Natural killer cell (primary cell): ENCODE measurements around the gene TADA3. TPM values are rescaled to one million over a fixed set of nuclear protein-coding genes. Genes with fewer than 3 reads are reported as not detected.

ENCODE experiments used
- ATAC-seq, 3 donors: fragments of 150-1000 bp in 2 of 3; fragments of 200-7000 bp in 1 of 3; cut with Tn5 transposase; 1 replicate in 1 of 3; 2 replicates in 2 of 3; pipeline ENCODE4 v1.10.0; 2021; ENCODE audit warnings: mild to moderate bottlenecking in 2 of 3, moderate library complexity in 2 of 3
- DNase-seq, 2 donors: peaks; one replicate each; pipeline versions ENCODE4 v3.0.0 to v3.0.0-alpha.2; 2013 to 2021; ENCODE audit warnings: mixed read lengths in 1 of 2
- H3K27ac ChIP-seq: one replicate; pipeline ENCODE4 v1.5.1; 2013; ENCODE audit warnings: mild to moderate bottlenecking, low read length
- H3K27me3 ChIP-seq: one replicate; pipeline ENCODE4 v1.6.1; 2013; ENCODE audit warnings: low read length; ENCODE audit not compliant: control insufficient read depth, insufficient read depth
- H3K36me3 ChIP-seq: one replicate; pipeline ENCODE4 v1.6.1; 2013; ENCODE audit warnings: low read length; ENCODE audit not compliant: control insufficient read depth, insufficient read depth
- H3K4me1 ChIP-seq: one replicate; pipeline ENCODE4 v1.6.1; 2013; ENCODE audit warnings: low read length; ENCODE audit not compliant: control insufficient read depth, insufficient read depth
- H3K4me3 ChIP-seq: one replicate; pipeline ENCODE4 v1.5.1; 2013; ENCODE audit warnings: low read length
- H3K9me3 ChIP-seq: one replicate; pipeline ENCODE4 v1.6.1; 2013; ENCODE audit warnings: low read length; ENCODE audit not compliant: control insufficient read depth, insufficient read depth
- H3K27ac Mint-ChIP-seq, 2 donors: one replicate each; pipeline ENCODE4 v1.8.0; 2022; ENCODE audit warnings: mild to moderate bottlenecking in 2 of 2, mixed read lengths in 2 of 2, moderate library complexity in 1 of 2
- H3K27me3 Mint-ChIP-seq, 2 donors: one replicate each; pipeline ENCODE4 v1.8.0; 2022; ENCODE audit warnings: low read depth in 2 of 2, mixed read lengths in 2 of 2
- H3K36me3 Mint-ChIP-seq: one replicate; pipeline ENCODE4 v1.8.0; 2022; ENCODE audit warnings: mixed read lengths
- H3K4me1 Mint-ChIP-seq, 2 donors: one replicate each; pipeline ENCODE4 v1.8.0; 2022; ENCODE audit warnings: mixed read lengths in 2 of 2
- H3K4me3 Mint-ChIP-seq: one replicate; pipeline ENCODE4 v1.8.0; 2022; ENCODE audit warnings: mild to moderate bottlenecking, moderate library complexity, mixed read lengths
- H3K9me3 Mint-ChIP-seq, 2 donors: one replicate each; pipeline ENCODE4 v1.8.0; 2022; ENCODE audit warnings: mixed read lengths in 2 of 2
- WGBS: methylation state at CpG from one replicate; pipeline ENCODE4 v1.1.7; 2013; ENCODE audit warnings: missing lambda C conversion rate; ENCODE audit not compliant: insufficient coverage; 5-methylcytosine and 5-hydroxymethylcytosine counted together
- intact Hi-C: fragments of 100-400 bp; cut with micrococcal nuclease; formaldehyde crosslinking; loops from one replicate; pipeline ENCODE4 v1.14.2; 2022
- total RNA-seq, 4 donors: library from RNA; stranded (reverse); fragments of 120-200 nt in 1 of 4; gene quantifications; one replicate each; pipeline versions ENCODE4 v1.2.3 to v1.2.4, GENCODE V29; 2013 to 2022
- TF ChIP-seq, protein P1 (sequence below): fragments of 200-600 bp; IDR thresholded peaks from one replicate; pipeline ENCODE4 v1.8.0; 2022; ENCODE audit warnings: antibody characterized with exemption

Gene TADA3
- total RNA-seq, 3 donors from 2014 or later (not counting 1 experiment from before 2014, with no cell fraction given), result 59.2 to 73.7 (median 69.2) TPM

DNA sequence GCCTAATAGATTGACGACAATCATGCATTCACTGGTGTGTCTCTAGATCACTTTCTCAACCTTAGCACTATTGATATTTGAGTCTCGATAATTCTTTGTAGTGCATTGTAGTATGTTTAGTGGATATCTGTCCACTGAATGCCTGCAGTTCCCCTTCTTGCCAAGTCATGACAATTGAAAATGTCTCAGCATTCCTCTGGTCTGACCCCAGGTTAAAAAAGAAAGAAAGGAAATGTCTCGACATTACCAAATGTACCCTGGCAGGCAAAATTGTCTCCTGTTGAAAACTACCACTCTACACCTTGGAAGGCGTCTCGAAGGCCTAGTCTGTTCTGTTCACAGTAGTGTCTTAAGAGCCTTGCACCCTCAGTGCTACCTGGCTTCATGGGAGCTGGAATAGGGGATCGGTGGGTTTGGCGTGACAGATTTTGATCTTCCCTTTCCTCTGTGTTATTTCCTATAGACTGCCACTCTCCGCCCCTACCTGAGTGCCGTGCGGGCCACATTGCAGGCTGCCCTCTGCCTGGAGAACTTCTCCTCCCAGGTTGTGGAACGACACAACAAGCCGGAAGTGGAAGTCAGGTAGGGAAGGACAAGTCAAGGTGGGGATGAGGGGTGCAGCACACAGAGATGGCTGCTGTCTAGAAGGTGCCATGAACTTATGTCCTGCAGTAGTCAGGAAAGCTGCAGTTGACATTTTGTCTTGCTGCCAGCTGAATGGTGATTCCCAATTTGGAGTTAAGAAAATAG is 5.1 kb upstream of the TADA3 start:
- Histone ChIP-seq H3K36me3 (peaks cover 51% of the 10 kb centered on the region), H3K27me3 (no peaks in the 10 kb centered on the region), H3K27ac (no peak overlapping the region), H3K4me1 (peaks cover 39% of the 10 kb centered on the region), H3K4me3 (no peak overlapping the region), H3K9me3 (no peaks in the 10 kb centered on the region)
- intact Hi-C loops, result no loop called here
- TF ChIP-seq, protein P1, sequence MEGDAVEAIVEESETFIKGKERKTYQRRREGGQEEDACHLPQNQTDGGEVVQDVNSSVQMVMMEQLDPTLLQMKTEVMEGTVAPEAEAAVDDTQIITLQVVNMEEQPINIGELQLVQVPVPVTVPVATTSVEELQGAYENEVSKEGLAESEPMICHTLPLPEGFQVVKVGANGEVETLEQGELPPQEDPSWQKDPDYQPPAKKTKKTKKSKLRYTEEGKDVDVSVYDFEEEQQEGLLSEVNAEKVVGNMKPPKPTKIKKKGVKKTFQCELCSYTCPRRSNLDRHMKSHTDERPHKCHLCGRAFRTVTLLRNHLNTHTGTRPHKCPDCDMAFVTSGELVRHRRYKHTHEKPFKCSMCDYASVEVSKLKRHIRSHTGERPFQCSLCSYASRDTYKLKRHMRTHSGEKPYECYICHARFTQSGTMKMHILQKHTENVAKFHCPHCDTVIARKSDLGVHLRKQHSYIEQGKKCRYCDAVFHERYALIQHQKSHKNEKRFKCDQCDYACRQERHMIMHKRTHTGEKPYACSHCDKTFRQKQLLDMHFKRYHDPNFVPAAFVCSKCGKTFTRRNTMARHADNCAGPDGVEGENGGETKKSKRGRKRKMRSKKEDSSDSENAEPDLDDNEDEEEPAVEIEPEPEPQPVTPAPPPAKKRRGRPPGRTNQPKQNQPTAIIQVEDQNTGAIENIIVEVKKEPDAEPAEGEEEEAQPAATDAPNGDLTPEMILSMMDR, result no peak
- no peaks in the 10 kb centered on the region for H3K36me3 Mint-ChIP-seq
- H3K27me3 Mint-ChIP-seq, result no peaks in the 10 kb centered on the region
- peaks cover 39 to 43% of the 10 kb centered on the region in 2 donors for H3K4me1 Mint-ChIP-seq
- ATAC-seq (no peak), DNase-seq (no peak)
- WGBS, result over 99% methylated on average over 10 of the region's 12 CpGs
- H3K9me3 Mint-ChIP-seq, result no peaks in the 10 kb centered on the region
- H3K27ac Mint-ChIP-seq, result peak overlapping the region; percentile 36 to 57
- no peak overlapping the region for H3K4me3 Mint-ChIP-seq

GRCh38 chr3:9795207-9795606 is 2.9 kb upstream of the TADA3 start:
- Histone ChIP-seq H3K36me3 (peaks cover 44% of the 10 kb centered on the region), H3K4me3 (no peak overlapping the region), H3K27ac (peak overlapping the region; percentile 35), H3K27me3 (no peaks in the 10 kb centered on the region), H3K9me3 (no peaks in the 10 kb centered on the region), H3K4me1 (peaks cover 49% of the 10 kb centered on the region)
- Mint-ChIP-seq H3K27ac (peak overlapping the region; percentile 94 to 99), H3K4me1 (peaks cover 56 to 62% of the 10 kb centered on the region in 2 donors), H3K9me3 (no peaks in the 10 kb centered on the region), H3K4me3 (peak overlapping the region; percentile 77), H3K27me3 (no peaks in the 10 kb centered on the region), H3K36me3 (no peaks in the 10 kb centered on the region)
- ATAC-seq (no peak), DNase-seq (no peak)
- TF ChIP-seq, protein P1, result no peak
- intact Hi-C loops, result no loop called here
- 69% methylated on average over 5 of the region's 5 CpGs for WGBS

DNA sequence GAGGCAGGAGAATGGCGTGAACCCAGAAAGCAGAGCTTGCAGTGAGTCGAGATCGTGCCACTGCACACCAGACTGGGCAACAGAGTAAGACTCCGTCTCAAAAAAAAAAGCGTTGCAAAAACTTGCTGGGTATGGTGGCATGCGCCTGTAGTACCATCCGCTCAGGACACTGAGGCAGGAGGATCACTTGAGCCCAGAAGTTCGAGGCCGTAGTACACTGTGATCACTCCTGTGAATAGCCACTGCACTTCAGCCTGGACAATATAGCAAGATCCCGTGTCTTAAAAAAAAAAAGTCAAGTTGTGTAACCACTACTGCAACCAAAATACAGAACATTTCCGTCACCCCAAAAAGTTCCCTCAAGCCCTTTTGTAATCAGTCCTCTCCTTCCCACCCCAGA is 2.1 kb upstream of the TADA3 start:
- Mint-ChIP-seq H3K9me3 (no peaks in the 10 kb centered on the region), H3K36me3 (no peaks in the 10 kb centered on the region), H3K4me3 (peak overlapping the region; percentile 92), H3K27me3 (no peaks in the 10 kb centered on the region), H3K4me1 (peaks cover 61 to 67% of the 10 kb centered on the region in 2 donors), H3K27ac (peak overlapping the region; percentile 94 to 99)
- intact Hi-C loops, result loop anchor here (5.0 kb wide), 1 partner anchor 62 kb away; the partner anchor contains the start of gene BRPF1
- H3K9me3 ChIP-seq, result no peaks in the 10 kb centered on the region
- peaks cover 44% of the 10 kb centered on the region for H3K36me3 ChIP-seq
- TF ChIP-seq, protein P1, result no peak
- no peak overlapping the region for H3K27ac ChIP-seq
- no peak overlapping the region for H3K4me3 ChIP-seq
- no peak for DNase-seq
- ATAC-seq, result no peak
- no peaks in the 10 kb centered on the region for H3K27me3 ChIP-seq
- H3K4me1 ChIP-seq, result peaks cover 49% of the 10 kb centered on the region
- 92% methylated on average over 11 of the region's 11 CpGs for WGBS
